Measurements from ENCODE around the gene SUSD3.

Gene SUSD3

DNA sequence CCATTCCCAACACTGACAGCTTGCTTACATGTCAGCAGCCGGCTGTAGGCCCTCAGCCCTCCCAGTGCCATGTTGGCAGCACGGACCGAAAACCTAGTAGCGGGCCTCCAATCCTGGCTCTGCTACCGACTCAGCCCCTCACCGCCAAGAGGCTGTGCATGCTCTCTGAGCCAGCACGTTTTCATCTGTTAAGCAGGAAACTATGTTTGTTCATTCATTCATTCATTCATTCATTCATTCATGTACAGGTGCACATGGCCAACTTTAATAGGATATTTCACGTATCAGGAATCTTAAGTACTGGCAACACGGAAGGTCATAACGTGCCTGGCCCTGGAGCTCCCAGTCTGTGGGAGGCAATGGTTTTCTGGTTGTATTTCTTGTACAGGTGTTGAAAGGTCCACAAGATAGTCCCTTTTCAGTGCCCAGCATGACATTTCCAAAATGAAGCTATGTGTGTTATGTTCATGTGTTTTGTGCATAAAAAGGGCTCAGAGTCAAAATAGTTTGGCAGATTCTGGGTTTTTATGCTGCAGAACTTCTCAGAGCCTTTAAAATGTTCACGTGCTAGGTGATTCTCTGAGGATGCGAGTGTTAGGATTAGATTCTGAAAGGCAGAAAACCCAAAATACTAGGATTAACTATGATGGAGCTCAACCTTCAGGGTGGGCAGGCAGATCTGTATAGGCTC lies 17.7 kb downstream of the SUSD3 start:
- DNase-seq (ENCODE audit: low read depth, low spot score): no peak

DNA sequence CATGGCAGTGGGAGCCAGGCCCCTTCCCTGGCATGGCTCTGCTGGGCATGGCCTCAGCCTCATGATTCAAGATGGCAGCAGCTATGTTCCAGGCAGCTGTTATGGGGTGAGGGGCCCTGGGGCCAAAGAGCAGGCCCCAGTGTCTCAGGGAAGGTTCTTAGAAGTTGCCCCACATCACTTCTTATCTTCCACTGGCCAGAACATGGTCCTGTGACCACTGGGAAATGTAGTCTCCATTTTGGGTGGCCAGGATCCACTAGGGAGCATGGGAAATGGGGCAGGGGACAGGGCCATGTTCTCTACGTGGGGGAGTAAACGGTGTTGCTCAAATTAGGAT lies 18.3 kb downstream of the SUSD3 start:
- no peak for DNase-seq (ENCODE audit: low read depth, low spot score)

DNA sequence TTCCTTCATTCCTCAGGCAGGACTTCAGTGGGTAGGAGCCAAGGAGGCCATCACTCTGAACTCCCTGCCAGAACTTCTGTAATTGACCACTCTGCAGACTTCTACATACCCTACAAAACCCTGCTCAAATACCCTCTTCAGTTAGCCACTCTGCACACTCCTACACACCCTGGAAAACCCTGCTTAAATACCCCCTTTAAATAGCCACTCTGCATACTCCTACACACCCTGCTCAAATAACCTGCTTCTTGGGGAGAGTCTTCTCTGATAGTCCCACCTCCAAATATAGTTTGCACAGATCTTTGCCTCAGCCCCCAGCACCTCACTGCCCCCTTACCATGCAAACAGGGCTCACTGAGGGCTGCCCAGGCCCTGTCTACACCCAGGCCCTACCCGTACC lies 18.9 kb downstream of the SUSD3 start:
- no peak for DNase-seq (ENCODE audit: low read depth, low spot score)

DNA sequence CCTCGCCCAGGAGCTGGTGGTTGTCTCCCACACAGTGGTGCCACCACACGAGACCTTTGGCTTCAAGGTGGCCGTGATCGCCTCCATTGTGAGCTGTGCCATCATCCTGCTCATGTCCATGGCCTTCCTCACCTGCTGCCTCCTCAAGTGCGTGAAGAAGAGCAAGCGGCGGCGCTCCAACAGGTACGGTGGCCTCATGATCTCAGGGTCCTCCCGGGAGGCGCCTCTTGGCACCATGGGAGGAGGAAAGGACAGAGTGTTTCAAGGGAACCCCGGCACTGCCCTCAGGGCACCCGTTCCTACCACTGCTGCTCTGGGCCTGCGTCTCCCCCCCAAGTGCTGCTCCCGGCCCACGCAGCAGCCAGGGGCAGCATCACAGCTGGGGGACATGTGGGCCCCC lies 19.3 kb downstream of the SUSD3 start:
- no peak for DNase-seq (ENCODE audit: low read depth, low spot score)

DNA sequence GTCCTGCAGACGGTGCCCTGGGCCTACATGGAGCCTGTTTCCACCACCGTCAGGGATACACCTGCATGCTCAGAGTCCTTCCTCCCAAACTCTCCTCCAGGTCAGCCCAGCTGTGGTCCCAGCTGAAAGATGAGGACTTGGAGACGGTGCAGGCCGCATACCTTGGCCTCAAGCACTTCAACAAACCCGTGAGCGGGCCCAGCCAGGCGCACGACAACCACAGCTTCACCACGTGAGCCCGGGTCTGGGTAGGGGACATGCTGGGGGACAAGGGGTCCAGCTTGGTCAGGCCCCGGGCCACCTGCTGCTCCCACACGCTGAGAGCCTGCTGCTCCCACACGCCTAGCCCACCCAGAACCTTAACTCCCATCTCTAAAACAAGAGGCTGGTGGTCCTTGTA lies 20.9 kb downstream of the SUSD3 start:
- no peak for DNase-seq (ENCODE audit: low read depth, low spot score)

DNA sequence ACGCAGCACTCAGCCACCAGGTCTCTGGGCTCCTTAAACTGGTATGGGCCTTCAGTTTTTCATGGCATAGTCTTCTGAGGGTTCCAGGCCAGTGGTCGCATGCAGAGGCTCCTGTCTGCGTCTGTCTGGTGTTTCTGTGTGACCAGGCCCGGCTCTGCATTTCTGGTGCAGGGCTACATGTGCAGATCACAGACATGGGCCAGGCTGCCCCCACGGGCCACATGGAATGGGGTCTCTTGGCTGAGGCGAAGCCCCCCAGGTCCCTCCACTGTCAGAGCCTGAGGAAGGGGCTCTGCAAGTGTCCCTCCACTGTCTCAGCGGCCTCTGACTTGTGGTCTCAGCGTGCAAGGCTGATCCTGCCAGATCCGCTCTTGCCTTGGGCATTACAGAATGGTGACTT lies 21.9 kb downstream of the SUSD3 start:
- DNase-seq (ENCODE audit: low read depth, low spot score): no peak

DNA sequence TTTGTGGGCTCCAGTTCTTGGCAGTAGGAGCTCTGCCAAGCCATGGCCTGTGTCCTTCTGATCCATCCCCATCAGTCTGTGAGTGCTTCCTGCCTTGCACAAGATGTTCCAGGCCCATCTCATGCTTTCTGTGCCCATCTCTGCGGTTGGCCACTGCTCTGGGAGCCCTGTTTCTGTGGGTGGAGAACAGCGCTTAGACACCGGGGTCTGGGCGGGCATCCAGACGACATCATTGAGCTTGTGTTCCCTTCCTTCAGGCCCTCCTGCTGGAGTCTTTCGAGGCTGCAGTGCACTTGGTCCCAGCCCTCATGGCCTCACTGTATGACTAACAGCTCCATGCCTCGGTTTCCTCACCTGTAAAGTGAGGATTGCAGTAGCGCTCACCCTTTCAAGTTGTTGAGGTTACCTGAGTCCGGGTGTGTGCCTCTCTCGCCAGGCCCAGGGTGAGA lies 22.6 kb downstream of the SUSD3 start:
- DNase-seq (ENCODE audit: low read depth, low spot score): no peak

DNA sequence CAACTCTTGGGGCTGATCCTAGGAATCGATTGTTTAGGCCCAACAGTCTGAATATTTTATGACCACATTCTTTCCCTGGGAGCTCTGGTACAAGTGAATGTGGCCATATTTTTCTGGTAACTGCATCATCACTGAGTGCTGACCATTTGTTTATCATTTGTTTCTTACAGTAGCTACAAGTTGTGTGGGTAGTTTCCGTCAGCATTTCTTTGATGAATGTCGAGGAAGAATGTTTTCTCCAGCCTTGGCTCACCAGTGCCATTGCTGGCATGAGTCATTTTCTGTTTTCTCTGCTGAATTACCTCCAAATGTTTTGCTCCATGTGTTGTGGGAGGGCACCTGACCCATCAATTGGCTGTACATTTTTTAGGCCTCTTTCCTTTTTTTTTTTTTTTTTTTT lies 23.4 kb downstream of the SUSD3 start:
- no peak for DNase-seq (ENCODE audit: low read depth, low spot score)

DNA sequence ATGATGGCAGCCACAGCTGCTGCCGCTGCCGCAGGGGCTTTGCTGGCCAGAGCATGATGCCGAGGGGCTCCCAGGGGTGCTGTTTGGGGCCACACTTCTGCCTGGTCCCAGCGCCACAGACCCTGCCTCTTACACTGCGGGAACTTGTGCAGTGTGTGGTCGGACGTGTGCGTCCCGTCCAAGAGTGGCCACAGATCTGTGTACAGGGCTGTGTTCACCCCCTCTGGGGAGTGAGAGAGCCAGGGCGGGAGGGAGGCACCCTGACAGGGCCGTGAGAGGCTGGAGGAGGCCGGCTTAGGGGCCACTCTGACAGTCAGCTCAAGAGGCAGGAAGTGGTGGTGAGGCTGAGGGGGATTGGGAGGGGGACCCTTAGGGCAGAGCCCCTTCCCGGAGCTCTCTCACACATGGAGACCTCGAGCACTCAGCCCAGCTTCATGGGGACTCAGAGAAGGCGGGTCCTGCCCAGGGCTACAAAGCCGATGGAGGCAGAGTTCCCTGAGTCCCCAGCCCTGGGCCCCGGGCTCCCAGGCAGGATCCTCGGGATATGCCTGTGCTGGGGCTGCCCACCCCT lies 24.4 kb downstream of the SUSD3 start:
- no peak for DNase-seq (ENCODE audit: low read depth, low spot score)

DNA sequence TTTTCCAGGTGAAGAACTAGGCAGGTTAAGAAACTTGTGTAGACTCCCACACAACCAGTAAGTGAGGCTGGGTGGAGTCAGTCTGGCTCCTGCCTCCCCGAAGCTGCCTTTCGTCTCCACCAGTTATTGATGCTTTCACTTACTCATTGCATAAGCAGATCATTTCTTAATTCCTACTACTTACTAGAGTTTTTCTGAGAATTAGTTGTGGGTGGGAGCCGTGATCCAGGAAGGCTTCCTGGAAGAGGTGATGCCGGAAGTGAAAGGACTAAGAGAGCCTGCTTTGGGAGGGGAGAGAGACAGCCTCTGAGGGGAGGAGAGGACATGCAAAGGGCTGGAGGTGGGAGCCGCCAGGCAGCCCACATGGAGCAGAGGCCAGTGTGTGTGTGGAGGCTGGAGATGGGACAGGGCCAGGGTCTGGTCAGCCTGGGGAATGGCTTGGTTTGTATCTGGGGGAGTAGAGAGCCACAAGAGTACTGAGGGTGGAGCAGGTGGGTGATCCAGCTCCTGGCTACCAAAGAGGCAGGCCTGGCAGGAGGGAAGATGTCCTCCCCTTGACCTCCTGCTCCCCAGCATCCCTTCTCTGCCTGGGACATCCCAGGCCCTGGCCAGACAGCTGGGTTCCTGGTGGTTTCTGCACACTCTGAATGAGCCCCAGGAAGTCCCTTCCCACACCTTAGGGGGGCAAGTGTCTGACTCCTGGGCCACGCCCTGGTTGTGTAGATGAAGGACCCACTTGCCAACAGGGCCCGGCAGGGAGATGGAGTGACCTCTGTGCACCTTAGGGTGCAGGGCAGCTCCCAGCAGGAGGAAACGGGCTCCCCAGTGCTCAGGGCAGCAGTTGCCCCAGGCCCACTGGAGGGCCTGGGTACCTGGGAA lies 25.3 kb downstream of the SUSD3 start:
- no peak for DNase-seq (ENCODE audit: low read depth, low spot score)

DNA sequence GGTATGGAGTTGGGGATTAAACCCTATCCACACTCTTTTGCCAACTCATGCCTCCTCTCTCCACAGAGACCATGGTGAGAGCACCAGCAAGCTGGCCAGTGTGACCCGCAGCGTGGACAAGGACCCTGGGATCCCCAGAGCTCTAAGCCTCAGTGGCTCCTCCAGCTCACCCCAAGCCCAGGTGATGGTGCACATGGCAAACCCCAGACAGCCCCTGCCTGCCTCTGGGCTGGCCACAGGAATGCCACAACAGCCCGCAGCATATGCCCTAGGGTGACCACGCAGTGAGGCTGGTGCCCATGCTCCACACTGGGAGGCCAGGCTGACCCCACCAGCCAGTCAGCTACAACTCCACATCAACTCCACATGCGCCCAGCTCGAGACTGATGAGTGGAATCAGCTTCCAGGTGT lies 26.0 kb downstream of the SUSD3 start:
- no peak for DNase-seq (ENCODE audit: low read depth, low spot score)

DNA sequence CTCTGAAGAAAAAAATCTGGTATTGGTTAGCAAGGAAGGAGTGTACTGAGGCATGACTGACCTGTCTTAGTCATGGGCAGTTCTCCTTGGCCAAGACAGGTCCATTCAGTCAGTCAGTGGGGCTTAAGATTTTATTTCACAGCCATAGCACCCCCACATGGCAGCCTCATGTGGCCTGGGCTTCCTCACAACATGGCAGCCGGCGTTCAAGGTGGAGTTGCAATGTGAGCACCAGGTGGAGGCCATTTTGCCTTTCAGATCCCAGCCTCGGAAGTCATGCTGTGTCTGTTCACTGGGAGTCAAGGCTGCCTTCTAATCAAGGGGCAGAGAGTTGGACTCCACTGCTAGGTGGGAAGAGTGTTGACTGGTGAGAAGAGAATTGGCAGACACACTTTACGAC lies 27.2 kb downstream of the SUSD3 start:
- no peak for DNase-seq (ENCODE audit: low read depth, low spot score)

DNA sequence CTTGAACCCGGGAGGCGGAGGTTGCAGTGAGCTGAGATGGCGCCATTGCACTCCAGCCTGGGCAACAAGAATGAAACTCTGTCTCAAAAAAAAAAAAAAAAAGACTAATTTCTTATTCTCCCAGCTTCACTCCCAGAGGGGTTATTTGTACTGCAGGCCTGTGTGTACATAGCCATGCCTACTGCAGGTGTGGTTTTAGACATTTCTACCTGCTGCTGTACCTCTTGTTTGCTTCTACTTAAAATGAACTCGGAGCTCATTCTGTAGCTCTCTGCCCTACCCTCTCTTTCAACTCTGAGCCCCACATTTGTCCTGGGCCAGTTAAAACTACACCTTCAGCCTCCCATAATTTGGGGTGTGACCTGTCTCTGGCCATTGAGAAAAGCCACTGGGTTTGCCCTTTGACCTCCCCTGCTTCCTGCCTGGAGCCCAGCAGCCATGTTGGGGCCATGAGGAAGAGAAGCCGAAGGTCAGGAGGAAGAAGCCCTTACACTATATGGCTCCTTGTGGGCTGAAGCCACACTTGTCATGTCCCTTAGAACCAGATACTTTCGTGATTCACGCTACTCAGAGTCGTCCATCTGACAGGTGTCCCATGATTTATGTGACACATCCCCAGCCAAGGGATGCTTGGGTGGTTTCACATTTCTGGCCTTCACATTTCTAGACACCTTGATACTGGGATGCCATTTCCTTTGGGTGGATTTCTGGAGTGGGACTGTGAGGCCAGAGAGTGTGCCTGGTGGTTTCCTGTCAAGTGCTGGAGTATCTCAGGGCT lies 28.1 kb downstream of the SUSD3 start:
- no peak for DNase-seq (ENCODE audit: low read depth, low spot score)

DNA sequence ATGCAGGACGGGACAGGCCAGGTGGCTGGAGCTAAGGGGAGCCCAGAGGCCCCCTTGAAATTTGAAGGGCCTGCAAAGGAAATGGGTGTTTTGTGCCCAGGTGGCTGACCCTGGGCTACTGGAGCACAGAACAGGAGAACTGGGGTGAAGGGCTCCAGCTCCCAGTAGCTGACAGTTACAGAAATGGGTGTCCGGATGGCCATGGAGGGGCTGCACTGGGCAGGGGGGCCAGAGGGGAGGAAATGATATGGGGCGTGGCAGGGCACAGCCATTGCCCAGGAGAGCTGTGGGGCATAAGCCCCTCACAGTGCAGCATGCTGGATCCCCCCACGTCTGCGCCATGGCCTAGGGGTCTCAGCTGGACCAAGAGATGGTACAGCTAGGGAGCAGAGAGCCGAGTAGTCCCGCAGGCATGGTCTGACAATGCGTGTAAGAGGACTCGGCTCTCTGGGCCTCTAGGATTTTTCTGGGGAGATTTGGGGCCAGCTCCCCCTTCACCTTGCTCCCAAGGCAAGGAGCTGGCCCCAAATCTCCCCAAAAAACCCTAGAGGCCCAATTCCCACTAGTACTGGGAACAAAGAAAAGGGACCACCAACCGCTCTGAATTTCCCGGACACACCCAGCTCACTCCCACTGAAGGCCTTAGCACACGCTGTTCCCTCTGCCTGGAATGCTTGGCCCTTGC lies 29.6 kb downstream of the SUSD3 start:
- no peak for DNase-seq (ENCODE audit: low read depth, low spot score)

DNA sequence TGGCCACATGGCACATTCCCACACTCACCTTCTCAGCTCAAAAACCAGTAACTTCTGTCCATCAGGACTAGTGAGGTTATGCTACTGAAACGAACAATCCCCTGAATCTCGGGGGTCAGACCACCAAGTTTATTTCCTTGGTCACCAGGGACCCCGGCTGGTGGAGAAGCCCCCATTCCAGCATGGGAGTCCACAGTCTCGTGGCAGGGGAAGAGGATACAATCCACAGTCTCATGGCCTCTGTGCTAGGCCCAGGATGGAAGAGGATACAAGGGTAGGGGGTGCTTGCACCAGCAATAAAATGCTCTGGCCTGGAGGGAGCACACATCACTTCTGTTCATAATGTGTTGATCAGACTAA lies 30.1 kb downstream of the SUSD3 start:
- no peak for DNase-seq (ENCODE audit: low read depth, low spot score)

DNA sequence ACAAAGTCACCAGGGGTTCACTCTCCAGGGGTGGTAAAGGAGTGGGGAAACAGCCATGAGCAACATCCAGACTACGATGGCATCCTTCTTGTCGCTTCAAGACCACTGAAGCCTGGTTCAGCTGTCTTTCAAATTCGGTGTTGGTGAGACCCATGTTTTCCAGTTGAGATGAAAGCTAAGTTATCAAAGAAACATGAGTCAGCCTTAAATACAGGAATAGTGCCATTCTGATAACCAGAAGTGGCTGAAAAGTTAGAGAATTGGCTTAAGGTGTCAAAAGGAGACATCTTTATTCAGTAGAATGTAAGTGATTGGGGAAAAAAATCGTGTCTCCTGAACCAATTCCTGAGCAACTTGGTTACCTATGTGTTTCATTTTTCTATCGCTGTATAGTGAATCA lies 30.5 kb downstream of the SUSD3 start:
- DNase-seq (ENCODE audit: low read depth, low spot score): no peak

DNA sequence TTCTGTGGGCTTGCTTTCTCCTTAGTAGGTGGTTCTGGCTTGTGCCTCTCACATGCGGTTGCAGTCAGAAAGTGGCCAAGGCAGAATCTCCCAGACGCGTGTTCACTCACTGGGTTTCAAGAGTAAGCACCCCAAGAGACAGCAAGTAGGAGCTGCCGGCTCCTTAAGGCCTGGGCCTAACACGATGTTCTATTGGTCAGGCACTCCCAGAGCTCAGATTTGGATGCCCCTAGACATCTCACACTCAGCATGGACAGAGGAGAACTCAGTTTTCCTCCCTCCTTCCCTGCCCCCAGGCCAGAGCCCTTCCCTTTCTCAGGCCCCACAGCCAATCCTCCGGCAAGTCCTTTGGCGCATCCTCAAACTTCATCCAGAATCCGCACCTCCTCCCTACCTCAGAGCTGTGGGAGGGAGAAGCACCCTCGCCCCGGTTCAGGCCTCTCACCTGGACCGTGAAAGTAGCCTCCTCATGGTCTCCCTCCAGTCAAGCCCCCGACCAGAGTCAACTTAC lies 31.0 kb downstream of the SUSD3 start:
- no peak for DNase-seq (ENCODE audit: low read depth, low spot score)

DNA sequence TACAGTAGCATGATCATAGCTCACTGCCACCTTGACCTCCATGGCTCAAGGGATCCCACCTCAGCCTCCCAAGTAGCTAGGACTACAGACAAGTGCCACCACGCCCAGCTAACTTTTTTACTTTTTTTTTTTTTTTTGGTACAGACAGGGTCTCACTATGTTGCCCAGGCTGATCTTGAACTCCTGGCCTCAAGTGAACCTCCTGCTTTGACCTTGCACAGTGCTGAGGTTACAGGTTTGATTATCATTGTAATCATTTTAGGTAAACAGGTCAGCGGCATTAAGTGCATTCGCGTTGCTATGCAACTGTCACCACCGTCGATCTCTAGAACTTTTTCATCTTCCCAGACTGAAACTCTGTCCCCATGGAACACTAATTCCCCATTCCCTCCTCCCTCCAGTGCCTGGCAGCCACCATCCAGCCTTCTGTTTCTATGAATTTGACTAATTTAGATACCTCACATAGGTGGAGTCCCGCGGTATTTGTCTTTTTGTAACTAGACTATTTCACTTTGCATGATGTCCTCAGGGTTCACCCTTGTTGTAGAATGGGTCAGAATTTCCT lies 31.7 kb downstream of the SUSD3 start:
- no peak for DNase-seq (ENCODE audit: low read depth, low spot score)

DNA sequence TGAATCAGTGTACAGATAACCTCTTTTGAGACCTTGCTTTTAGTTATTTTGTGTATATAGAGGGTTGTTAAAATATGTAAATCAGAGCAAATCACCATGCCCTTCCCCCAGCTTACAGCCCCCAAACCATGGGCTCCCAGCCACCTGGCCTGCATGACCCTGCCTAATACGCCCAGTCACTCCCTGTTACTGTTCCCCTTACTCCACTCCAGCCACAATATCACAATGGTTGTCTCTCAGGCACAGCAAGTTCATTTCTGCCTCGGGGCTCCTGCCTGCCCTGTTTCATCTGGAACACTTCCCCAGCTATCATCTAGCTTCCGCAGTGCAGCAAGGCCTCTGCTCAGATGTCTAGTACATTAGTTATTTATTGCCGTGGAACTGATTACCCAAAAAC lies 32.6 kb downstream of the SUSD3 start:
- no peak for DNase-seq (ENCODE audit: low read depth, low spot score)

DNA sequence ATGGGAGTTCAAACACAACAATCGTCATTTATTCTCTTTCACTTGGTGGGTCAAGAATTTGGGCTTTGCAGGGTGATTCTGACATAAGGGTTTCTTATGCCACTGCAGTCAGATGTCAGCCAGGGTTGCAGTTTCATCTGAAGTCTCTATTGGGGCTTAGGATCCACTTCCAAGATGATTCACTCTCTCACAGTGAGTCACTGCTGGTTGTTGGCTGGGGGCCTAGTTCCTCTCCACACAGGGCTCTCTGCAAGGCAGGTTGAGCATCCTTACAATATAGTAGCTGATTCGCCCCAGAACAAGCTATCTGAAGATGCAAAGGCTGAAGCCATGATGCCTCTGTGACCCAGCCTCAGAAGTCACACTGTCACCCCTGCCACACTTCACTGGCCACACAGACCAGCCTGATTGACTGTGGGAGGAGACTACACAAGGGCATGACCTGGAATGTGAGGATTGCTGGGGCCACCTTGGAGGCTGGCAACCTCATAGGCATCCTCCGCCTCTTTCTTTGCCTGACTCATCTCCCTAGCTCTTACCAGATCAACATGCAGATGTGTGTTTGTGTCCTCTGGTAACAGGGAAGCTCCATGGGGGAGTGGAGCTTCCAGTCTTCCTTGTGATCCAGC lies 33.1 kb downstream of the SUSD3 start:
- DNase-seq (ENCODE audit: low read depth, low spot score): no peak

All from activated CD4-positive, CD25-positive, alpha-beta regulatory T cell treated with anti-CD3 and anti-CD28 coated beads, Interleukin-2, amount 50 U/mL, for 16 hours (primary cell).